ENCODE measurements around the gene SLC6A12.

Gene SLC6A12

GRCh38 chr12:177336-177979, 36.5 kb downstream of the SLC6A12 start:
- DNase-seq (ENCODE audit: low spot score), result no peak

GRCh38 chr12:176321-177181, 37.4 kb downstream of the SLC6A12 start:
- no peak for DNase-seq (ENCODE audit: low spot score)

GRCh38 chr12:175759-176158, 38.2 kb downstream of the SLC6A12 start:
- DNase-seq (ENCODE audit: low spot score), result no peak

- no peak for DNase-seq (ENCODE audit: low spot score)
Measured at GRCh38 chr12:175250-175649, 38.7 kb downstream of the SLC6A12 start.

- DNase-seq (ENCODE audit: low spot score), result no peak
Measured at GRCh38 chr12:174596-174995, 39.4 kb downstream of the SLC6A12 start.

GRCh38 chr12:174124-174523, 39.8 kb downstream of the SLC6A12 start:
- no peak for DNase-seq (ENCODE audit: low spot score)

GRCh38 chr12:172732-173161, 41.2 kb downstream of the SLC6A12 start:
- DNase-seq (ENCODE audit: low spot score), result no peak

- DNase-seq (ENCODE audit: low spot score), result no peak
Measured at GRCh38 chr12:171743-172676, 41.9 kb downstream of the SLC6A12 start.

- no peak for DNase-seq (ENCODE audit: low spot score)
Measured at GRCh38 chr12:171276-171675, 42.7 kb downstream of the SLC6A12 start.

GRCh38 chr12:170371-171225, 43.4 kb downstream of the SLC6A12 start:
- DNase-seq (ENCODE audit: low spot score), result no peak

- no peak for DNase-seq (ENCODE audit: low spot score)
Measured at GRCh38 chr12:169528-170370, 44.2 kb downstream of the SLC6A12 start.

GRCh38 chr12:168763-169525, 45.0 kb downstream of the SLC6A12 start:
- no peak for DNase-seq (ENCODE audit: low spot score)

- no peak for DNase-seq (ENCODE audit: low spot score)
Measured at GRCh38 chr12:167959-168600, 45.9 kb downstream of the SLC6A12 start.

- DNase-seq (ENCODE audit: low spot score), result no peak
Measured at GRCh38 chr12:166425-167075, 47.4 kb downstream of the SLC6A12 start.

- DNase-seq (ENCODE audit: low spot score), result no peak
Measured at GRCh38 chr12:165862-166368, 48.0 kb downstream of the SLC6A12 start.

GRCh38 chr12:164207-164606, 49.8 kb downstream of the SLC6A12 start:
- DNase-seq (ENCODE audit: low spot score), result no peak

- DNase-seq (ENCODE audit: low spot score), result no peak
Measured at GRCh38 chr12:163406-163986, 50.5 kb downstream of the SLC6A12 start.
